ENCODE data around the gene TMC7.

The TMC7 gene

GRCh38 chr16:19098173-19098572, 114.4 kb downstream of the TMC7 start:
- DNase-seq (ENCODE audit: low read depth) = no peak
- H3K4me3 ChIP-seq (ENCODE audit: low read depth, low read length) = no peak overlapping the region
- TF ChIP-seq, protein P1, sequence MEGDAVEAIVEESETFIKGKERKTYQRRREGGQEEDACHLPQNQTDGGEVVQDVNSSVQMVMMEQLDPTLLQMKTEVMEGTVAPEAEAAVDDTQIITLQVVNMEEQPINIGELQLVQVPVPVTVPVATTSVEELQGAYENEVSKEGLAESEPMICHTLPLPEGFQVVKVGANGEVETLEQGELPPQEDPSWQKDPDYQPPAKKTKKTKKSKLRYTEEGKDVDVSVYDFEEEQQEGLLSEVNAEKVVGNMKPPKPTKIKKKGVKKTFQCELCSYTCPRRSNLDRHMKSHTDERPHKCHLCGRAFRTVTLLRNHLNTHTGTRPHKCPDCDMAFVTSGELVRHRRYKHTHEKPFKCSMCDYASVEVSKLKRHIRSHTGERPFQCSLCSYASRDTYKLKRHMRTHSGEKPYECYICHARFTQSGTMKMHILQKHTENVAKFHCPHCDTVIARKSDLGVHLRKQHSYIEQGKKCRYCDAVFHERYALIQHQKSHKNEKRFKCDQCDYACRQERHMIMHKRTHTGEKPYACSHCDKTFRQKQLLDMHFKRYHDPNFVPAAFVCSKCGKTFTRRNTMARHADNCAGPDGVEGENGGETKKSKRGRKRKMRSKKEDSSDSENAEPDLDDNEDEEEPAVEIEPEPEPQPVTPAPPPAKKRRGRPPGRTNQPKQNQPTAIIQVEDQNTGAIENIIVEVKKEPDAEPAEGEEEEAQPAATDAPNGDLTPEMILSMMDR (IDR thresholded peaks at IDR 0.05; ENCODE audit: control insufficient read depth, extremely low read depth, insufficient read depth) = no peak

DNA sequence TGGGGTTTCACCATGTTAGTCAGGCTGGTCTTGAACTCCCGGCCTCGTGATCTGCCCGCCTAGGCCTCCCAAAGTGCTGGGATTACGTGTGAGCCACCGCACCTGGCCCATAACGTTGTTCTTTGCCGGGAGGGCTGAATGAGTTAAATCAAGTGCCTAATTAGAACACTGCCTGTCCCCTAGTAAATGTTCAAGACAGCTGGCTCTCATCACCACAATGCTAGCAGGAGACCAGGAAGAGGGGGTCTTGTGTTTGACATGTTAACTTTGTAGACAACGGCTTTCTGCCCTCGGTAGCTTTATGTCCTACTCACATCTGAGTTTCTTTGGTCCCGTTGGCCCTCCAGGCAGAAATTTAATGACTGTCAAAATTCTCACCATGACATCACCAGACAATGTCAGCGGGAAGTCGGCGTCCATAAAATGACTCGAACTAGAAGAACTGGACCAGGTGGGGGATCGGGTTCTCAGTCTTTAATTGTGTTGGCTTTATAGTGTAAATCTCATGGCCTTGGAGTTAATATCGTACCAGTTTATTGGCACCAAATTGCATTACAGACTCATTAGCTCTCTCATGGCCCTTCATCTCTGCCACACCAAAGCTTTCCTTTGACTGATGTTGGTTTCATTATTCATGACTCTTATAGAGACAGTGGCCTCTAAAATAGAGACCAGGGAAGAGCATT, 118.6 kb downstream of the TMC7 start:
- H3K4me3 ChIP-seq (ENCODE audit: low read depth, low read length) = no peak overlapping the region
- DNase-seq (ENCODE audit: low read depth) = no peak
- TF ChIP-seq, protein P1 (IDR thresholded peaks at IDR 0.05; ENCODE audit: control insufficient read depth, extremely low read depth, insufficient read depth) = no peak

GRCh38 chr16:19104607-19105006, 120.9 kb downstream of the TMC7 start:
- TF ChIP-seq, protein P1 (IDR thresholded peaks at IDR 0.05; ENCODE audit: control insufficient read depth, extremely low read depth, insufficient read depth) = no peak
- H3K4me3 ChIP-seq (ENCODE audit: low read depth, low read length) = no peak overlapping the region
- DNase-seq (ENCODE audit: low read depth) = no peak

- TF ChIP-seq, protein P1 (IDR thresholded peaks at IDR 0.05; ENCODE audit: control insufficient read depth, extremely low read depth, insufficient read depth) = no peak
- DNase-seq (ENCODE audit: low read depth) = no peak
- no peak overlapping the region for H3K4me3 ChIP-seq (ENCODE audit: low read depth, low read length)
These were observed 121.4 kb downstream of the TMC7 start for GRCh38 chr16:19105131-19105530.

DNA sequence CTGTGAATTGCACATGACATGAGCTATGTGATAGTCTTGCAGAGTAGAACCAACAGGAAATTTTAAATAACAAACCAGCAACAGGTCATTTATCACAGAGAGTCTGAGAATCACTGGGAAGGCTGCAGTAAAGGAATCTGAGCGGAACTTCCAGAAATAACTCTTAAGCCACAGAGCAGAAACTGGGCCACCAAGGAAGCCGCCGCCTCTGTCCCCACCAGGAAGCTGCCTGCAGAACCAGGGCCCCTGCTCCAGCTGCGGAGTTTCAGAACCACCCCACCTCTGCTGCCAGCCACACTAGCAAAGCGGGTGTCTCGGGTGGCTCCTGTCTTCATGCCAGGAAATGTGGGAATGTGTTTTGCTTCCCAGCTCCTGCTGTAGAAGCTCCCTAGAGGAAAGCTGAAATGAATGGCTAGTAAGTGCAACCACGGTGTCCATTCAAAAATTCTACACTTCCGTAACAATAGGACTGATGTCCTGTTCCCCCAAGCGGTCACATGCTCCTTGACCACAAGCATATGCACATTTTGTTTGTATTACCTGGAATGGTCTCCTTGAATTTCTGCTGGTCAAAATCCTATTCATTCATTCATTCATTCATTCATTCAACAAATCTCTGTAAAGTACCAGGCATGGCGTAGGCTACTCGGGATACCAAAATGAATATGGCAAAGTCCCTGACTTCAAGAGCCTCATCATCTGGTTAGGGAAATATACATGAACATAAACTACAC, 122.3 kb downstream of the TMC7 start:
- TF ChIP-seq, protein P1 (IDR thresholded peaks at IDR 0.05; ENCODE audit: control insufficient read depth, extremely low read depth, insufficient read depth) = no peak
- DNase-seq (ENCODE audit: low read depth) = no peak
- H3K4me3 ChIP-seq (ENCODE audit: low read depth, low read length) = no peak overlapping the region

- H3K4me3 ChIP-seq (ENCODE audit: low read depth, low read length) = no peak overlapping the region
- DNase-seq (ENCODE audit: low read depth) = no peak
- TF ChIP-seq, protein P1 (IDR thresholded peaks at IDR 0.05; ENCODE audit: control insufficient read depth, extremely low read depth, insufficient read depth) = no peak
These were observed 122.9 kb downstream of the TMC7 start for GRCh38 chr16:19106625-19107020.
